ENCODE data around the gene SPSB3.

The SPSB3 gene

GRCh38 chr16:1759511-1759910 lies 22.9 kb downstream of the SPSB3 start:
- Histone ChIP-seq H3K27ac (no peak overlapping the region), H3K9me3 (no peaks in the 10 kb centered on the region), H3K4me3 (ENCODE audit: low read depth in 1 of 2, low read length in 1 of 2) (no peak overlapping the region), H3K36me3 (peaks cover 80% of the 10 kb centered on the region), H3K4me1 (ENCODE audit: control insufficient read depth in 1 of 2, insufficient read depth in 1 of 2, low read depth in 1 of 2, low read length in 1 of 2) (no peaks in the 10 kb centered on the region), H3K27me3 (no peaks in the 10 kb centered on the region)
- no peak for TF ChIP-seq CTCF (IDR thresholded peaks at IDR 0.05)

GRCh38 chr16:1758923-1759322 lies 23.4 kb downstream of the SPSB3 start:
- TF ChIP-seq CTCF (IDR thresholded peaks at IDR 0.05): no peak
- no peak overlapping the region for H3K4me3 ChIP-seq (ENCODE audit: low read depth in 1 of 2, low read length in 1 of 2)
- H3K9me3 ChIP-seq: no peaks in the 10 kb centered on the region
- H3K27ac ChIP-seq: no peak overlapping the region
- H3K4me1 ChIP-seq (ENCODE audit: control insufficient read depth in 1 of 2, insufficient read depth in 1 of 2, low read depth in 1 of 2, low read length in 1 of 2): no peaks in the 10 kb centered on the region
- H3K27me3 ChIP-seq: no peaks in the 10 kb centered on the region
- peaks cover 78% of the 10 kb centered on the region for H3K36me3 ChIP-seq

- TF ChIP-seq CTCF (IDR thresholded peaks at IDR 0.05): no peak
- Histone ChIP-seq H3K4me3 (ENCODE audit: low read depth in 1 of 2, low read length in 1 of 2) (no peak overlapping the region), H3K27ac (no peak overlapping the region), H3K36me3 (peaks cover 73% of the 10 kb centered on the region), H3K9me3 (no peaks in the 10 kb centered on the region), H3K27me3 (no peaks in the 10 kb centered on the region), H3K4me1 (ENCODE audit: control insufficient read depth in 1 of 2, insufficient read depth in 1 of 2, low read depth in 1 of 2, low read length in 1 of 2) (no peaks in the 10 kb centered on the region)
These were observed 24.5 kb downstream of the SPSB3 start for GRCh38 chr16:1757714-1758461.

- peaks cover 69% of the 10 kb centered on the region for H3K36me3 ChIP-seq
- no peak overlapping the region for H3K4me3 ChIP-seq (ENCODE audit: low read depth in 1 of 2, low read length in 1 of 2)
- no peak overlapping the region for H3K27ac ChIP-seq
- H3K4me1 ChIP-seq (ENCODE audit: control insufficient read depth in 1 of 2, insufficient read depth in 1 of 2, low read depth in 1 of 2, low read length in 1 of 2): no peaks in the 10 kb centered on the region
- H3K9me3 ChIP-seq: no peaks in the 10 kb centered on the region
- no peak for TF ChIP-seq CTCF (IDR thresholded peaks at IDR 0.05)
- H3K27me3 ChIP-seq: no peaks in the 10 kb centered on the region
These were observed 28.2 kb downstream of the SPSB3 start for GRCh38 chr16:1754204-1754603.

- Histone ChIP-seq H3K9me3 (no peaks in the 10 kb centered on the region), H3K4me1 (ENCODE audit: control insufficient read depth in 1 of 2, insufficient read depth in 1 of 2, low read depth in 1 of 2, low read length in 1 of 2) (no peaks in the 10 kb centered on the region), H3K4me3 (ENCODE audit: low read depth in 1 of 2, low read length in 1 of 2) (no peak overlapping the region), H3K27ac (no peak overlapping the region), H3K27me3 (no peaks in the 10 kb centered on the region), H3K36me3 (peaks cover 71% of the 10 kb centered on the region)
- TF ChIP-seq CTCF (IDR thresholded peaks at IDR 0.05): no peak
These were observed 29.5 kb downstream of the SPSB3 start for GRCh38 chr16:1752853-1753252.

Data from neutrophil (primary cell).